HG02973 (cell line): ENCODE data around the gene ZRANB1.
"Not testable (repeated sequence)": the region's sequence is repeated elsewhere in the genome, so short reads cannot be mapped to it uniquely, and the experiment has no call there.

Experiments used
- ATAC-seq: cut with Tn5 transposase; IDR thresholded peaks from one replicate; pipeline ENCODE4 v1.9.1; 2021; ENCODE audit warnings: moderate library complexity; ENCODE audit not compliant: unreplicated experiment

Gene ZRANB1

DNA sequence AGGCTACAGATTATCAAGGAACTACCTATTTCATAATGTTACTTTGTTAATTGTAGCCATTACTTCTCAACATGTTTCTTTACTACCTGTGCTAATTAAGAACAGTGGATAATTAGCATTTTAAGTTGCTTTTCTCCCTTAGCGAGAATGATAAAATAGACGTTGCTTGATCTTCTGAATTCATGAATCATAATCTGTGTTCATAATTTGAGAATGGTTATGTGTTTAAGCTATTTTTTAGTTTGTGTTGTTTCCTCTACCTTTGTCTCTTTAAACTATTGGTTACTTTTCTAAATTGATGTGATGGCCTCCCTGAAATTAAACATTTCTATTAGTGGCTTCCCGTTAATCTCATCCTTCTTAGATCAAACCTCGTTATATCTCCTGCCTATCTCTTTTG is at the start of gene ZRANB1:
ZRANB1 (plus strand) TSS at position 301 of the 400 bp plus-strand sequence. CDS start 371 bp downstream, outside the sequence.
- no peak for ATAC-seq

DNA sequence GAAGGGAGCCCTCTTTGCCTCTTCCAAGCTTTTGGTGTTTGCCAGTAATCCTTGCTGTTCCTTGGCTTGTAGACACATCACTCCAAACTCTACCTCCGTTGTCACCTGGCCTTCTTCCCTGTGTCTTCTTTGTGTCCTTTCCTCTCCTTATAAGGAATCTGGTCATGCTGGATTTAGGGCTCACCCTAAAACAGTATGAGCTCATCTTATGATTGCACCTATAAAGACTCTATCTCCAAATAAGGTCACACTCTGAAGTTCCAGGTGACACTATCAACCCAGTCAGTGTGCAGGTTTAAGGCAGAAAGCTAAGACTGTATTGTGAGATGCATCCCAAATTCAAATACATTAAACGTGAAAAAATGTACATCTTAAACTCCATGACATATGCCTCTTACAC is 49.0 kb upstream of the ZRANB1 start:
- ATAC-seq = no peak

DNA sequence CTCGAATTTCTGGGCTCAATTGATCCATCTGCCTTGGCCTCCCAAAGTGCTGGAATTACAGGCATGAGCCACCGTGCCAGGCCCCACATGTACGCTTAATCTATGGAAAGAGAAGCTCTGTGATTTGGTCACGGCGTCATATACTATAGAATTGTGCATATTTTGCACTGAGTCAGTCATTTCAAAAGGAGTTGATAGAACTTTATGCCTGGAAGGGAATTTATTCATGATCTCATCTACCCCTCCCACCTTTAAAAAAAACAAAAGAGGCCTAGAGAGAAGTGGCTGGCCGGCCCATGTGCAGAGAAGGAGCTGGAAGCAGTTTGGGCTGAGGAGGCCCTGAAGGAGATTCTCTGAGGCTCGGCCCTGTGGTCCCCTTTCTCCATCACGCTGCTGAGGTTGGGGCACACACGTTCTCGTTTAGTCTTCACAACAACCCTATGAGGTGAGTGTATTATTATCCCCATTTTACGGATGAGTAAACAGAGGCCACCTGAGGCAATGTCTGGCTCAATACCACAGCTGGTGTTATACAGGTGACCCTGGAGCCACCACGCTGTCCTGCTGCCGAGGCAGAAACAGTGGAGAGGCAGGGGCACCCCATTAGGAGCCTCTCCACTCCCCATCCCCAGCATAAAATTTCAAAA is 47.2 kb upstream of the ZRANB1 start:
- no peak for ATAC-seq

DNA sequence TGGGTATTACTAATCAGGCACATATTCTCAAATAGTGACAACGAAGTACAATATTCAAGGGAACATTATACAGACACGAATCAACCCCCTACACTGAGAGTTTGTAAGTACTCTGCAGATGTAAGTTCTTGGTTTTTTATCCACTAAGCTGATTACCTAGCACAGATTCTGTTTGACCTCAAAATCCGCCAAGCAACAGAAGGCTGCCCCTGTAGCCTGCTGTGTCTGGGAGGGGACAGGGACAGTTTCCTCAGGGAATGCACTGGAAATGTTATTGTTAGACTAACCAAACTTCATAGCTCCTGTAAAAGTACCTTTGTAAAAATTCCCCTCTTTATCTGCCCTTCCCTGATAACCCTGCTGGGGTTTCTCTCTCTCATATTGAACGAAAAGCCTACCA is 45.2 kb upstream of the ZRANB1 start:
- ATAC-seq = no peak

DNA sequence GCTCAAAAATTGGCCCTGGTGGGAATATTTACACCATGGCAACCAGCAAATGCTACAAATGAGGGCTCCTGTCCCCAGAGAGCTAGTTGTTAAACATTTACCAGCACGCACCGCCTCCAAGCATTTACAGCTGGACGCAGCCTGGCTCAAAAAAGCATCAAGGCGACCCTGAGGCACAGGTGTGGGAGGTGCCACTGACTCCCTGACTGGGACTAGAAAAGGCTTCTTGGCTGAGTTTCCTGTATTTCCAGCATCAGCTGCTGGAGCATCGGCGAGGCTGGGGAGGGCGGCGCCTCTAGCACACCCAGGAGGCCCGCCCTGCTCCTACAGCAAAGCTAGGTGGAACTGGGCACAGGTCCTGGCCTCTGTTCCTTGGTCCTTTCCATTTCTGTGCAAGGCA is 43.5 kb upstream of the ZRANB1 start:
- ATAC-seq = no peak

DNA sequence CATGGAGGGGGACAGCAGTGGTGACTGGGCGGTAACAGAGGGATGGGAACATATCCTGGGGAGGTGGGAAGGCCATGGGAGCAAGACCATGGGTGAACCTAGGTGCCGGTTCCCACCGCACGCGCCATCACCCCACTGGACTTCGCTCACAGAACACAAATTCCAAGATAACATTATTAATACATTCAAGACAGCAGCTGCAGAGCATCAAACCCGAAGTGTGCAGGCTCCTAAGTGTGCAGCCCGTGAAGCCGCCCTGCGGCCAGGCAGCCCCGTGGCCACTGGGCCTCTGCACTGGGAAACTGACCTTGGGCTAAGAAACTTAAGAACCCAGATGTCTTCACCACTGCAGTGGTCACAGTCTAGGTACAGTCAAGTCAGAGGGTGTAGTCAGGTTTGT is 42.8 kb upstream of the ZRANB1 start:
- ATAC-seq = no peak

DNA sequence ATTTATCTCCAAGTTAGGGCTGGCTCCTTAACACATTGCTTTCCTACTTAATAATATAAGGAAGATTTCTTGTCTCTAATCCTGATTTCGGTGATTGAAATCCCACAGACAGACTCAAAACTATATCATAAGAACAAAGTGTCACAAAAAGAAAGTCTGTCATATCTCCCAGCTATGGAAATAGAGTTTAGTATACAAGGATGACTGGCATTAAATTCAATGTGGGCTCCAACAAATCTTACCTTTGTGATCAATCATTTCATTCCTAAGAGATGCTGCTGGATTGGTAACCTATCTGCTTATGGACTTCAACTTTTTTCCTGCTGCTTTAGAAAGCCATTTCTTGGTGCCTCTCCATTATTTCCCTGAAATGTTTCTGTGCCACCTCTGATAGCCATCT is 39.5 kb upstream of the ZRANB1 start:
- no peak for ATAC-seq

DNA sequence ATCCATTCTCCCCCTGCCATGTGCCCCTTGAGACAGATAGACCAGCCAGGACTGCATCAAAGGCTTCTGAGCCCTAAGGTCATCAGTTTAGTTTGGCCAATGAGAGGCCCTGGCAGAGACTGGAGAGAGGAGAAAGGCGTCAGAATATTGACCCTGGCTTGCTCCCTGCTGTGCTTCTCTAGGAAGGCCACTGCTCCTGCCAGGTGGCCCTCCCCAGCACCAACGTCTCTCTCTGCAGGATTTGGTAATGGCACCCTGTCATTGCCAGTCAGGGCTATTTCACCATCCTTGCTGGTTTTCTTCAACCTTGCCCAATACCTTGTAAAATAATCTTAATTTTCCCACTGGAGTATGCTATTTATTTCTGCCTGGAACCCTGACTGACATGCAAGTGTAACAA is 38.8 kb upstream of the ZRANB1 start:
- ATAC-seq = no peak

DNA sequence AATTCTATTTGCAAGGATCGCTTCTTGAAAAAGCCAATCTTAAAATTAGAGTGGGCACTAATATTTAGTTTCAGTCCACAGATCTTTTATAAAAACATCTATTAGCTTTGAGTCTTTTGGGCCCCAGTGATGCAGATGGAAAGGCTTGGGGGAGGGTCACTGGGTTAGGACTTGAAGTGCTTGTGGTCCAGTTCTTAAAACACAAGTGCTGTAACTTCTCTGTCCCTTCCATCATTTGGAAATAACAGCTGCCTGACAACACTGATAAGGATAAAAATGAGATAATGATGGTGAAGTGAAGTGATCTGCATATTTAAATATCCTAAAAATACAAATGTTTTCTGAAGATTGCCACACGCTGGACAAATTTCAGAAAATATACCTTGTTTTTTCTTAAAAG is 37.1 kb upstream of the ZRANB1 start:
- ATAC-seq = no peak

DNA sequence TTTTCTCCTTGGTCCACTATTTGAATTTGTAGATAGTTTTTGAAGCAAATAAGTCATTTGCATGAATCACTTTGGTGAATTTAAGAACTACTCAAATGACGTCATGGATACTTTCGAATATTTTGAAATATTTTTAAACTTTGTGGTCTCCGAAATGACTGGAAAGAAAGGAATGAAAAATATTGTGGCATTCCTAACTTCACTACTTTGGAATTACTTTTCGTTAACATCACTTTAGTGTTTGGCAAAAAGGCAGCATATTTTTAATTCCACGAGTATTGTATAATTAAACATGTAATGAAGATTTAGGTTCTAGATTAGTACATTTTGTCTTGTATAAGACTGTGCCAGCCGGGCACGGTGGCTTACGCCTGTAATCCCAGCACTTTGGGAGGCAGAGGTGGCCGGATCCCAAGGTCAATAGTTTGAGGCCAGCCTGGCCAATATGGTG is 35.3 kb upstream of the ZRANB1 start:
- no peak for ATAC-seq

DNA sequence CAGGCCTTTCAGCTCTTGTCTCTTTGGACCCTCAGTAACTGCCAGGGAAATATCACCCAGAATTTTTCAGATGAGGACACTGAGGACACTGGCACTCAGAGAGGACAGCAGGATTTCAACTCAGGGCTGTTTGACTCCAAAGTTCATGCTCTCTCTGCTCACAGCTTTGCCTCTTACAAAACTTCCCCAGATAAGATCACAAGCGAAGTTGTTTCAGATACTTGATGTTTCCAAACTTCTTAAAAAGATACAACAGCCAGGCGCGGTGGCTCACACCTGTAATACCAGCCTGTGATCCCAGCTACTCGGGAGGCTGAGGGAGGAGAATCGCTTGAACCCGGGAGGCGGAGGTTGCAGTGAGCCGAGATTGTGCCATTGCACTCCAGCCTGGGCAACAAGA is 32.4 kb upstream of the ZRANB1 start:
- ATAC-seq = no peak

DNA sequence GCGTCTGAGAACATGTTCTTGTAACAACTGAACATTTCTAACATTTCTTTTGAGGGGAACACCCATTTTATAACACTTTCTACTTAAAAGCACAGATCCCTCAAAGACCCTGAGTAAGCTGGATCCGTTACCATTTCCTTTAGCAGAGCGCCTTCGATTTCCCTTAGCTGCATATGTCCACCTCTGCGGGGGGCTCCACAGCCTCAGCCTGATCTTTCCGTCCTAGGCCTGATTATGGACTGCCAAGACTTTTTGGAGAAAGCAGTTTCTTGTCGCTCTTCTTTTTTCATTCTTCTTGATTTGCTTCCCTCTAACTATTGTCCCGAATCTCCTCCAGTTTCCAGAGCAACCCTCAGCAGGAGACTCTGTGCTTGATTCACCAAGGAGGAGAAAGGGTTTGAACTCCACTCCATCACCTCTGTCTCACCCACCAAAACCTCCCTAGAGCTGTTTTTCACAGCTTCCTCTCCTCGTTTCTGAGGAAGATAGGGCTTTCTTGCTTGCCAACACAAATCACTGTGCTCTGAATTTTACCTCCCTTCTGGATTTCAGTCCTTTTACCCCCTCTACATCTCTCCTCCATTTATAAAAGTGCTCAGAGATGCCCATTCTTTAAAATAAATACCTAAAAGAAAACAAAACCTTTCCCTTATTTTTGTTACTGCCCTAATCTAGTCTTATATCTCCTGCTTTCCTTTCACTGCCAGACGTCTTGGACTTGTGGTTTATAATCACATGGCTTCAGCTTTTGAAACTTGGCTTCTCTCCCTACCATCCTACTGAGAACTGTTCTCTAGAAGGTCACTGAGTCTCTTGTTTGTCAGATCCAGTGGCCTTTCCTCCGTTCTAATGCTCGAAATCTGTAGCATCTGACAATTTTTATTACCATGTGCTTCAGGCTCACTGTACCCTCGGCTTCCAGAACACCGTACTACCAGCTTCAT is 30.5 kb upstream of the ZRANB1 start:
- ATAC-seq = no peak

DNA sequence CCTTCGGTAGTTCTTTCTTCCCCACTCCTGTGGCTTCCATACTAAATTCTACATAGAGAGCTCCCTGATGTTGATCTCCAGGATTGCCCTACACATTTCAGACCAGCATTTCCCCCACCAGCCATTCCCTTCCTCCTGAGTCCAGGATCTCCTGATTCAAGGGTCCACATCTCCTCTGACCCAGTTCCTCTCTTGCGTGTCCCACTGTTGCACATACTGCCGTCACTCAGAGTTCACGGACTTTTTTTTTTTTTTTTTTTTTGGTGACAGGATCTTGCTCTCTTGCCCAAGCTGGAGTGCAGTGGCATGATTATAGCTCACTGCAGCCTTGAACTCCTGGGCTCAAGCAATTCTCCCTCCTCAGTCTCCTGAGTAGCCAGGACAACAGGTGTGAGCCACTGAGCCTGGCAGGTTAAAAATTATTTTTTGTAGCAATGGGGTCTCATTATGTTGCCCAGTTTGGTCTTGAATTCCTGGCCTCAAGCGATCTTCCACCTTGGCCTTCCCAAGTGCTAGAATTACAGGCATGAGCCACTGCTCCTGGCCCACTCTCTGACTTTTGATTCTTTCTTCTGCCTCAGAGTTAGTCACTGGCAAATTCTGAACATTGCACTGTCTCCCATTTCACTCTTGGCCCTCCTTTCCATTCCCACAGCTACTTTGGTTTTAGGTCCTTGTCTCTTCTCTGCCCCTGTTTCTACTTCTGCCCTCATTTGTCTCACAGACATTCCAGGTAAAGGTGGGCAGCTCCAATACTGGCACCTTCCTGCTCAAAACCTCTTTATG is 29.6 kb upstream of the ZRANB1 start:
- no peak for ATAC-seq

DNA sequence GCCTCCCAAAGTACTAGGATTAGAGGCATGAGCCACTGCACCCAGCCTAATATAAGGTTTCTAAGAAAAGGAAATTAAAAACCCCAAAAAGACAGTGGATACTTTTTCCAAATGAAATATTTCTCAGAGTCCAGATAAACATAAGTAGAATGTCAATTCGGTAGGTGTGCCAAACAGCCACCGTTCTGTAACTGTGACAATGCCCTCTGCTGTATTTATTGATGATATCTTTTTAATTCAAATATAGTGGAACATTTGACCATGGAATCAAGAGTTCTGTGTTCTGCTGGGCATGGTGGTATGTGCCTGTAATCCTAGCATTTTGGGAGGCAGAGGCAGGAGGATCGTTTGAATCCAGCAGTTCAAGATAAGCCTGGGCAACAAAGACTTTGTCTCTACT is 28.8 kb upstream of the ZRANB1 start:
- ATAC-seq = no peak

DNA sequence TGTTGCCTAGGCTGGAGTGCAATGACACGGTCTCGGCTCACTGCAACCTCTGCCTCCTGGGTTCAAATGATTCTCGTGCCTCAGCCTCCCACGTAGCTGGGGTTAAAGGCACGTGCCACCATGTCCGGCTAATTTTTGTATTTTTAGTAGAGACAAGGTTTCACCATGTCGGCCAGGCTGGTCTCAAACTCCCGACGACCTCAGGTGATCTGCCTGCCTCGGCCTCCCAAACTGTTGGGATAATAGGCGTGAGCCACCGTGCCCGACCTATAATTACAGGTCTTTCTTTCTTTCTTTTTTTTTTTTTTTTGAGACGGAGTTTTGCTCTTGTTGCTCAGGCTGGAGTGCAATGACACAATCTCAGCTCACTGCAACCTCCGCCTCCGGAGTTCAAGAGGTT is 27.5 kb upstream of the ZRANB1 start:
- ATAC-seq = not testable (repeated sequence)

DNA sequence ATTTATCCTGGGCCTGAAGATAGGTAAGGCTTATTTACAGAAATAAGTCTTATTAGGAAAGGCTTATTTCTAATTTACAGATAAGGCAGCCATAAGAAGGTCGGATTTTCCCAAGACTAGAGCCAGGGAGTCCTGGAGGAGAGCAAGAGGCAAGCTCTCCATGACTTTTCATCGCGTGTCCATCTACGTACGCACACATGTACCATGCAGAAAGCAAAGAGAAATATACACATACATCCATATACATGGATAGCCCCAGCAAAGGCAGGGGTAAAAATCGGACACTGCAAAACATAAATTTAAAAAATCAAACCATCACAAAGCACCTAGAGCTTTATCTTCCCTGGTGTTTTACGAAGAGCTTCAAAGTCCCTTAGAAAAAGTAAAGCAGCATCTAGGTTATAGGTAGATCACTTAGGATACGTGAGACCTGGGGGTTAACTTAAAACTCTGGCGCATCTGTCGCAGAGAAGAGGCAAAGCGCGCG is 25.8 kb upstream of the ZRANB1 start:
- no peak for ATAC-seq

DNA sequence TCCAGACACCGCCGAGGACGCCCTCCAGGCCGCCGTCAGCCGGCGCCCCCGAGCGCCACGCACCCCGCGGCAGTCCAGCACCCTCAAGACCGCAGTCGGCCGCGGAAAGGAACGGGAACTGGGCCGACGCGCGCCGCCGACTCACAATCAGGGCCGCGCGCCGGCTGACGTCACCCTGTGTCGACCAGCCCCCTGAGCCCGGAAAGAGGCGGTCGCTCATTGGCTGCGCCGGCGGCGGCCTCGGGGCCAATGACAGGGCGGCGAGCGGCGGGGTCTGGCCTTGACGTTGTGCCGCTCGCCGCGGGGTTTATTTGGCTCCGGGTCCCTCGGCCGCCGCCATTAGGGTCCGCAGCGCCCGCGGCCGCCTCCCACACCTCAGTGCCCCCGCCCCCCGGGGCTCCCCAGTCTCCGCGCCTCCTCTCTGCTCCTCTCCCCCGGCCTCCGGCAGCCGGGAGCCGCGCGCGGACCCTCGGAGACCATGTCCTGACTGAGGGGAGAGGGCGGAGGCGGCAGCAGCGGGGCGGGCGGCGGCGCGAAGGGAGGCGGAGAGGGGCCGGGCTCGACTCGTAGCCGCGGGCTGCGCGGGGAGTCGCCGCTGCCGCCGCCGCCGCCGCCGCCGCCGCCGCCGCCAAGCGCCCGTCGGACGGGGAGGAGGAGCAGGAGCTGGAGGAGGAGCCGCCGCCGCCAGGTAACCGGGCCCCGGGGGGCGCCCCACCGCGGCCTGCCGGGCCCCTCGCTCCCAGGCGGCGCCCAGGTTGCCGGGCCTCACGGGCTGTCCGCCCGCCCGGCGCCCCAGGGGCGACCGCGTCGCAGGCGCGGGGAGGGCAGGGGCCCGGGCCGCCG is 25.1 kb upstream of the ZRANB1 start:
- peak; percentile 95 for ATAC-seq

DNA sequence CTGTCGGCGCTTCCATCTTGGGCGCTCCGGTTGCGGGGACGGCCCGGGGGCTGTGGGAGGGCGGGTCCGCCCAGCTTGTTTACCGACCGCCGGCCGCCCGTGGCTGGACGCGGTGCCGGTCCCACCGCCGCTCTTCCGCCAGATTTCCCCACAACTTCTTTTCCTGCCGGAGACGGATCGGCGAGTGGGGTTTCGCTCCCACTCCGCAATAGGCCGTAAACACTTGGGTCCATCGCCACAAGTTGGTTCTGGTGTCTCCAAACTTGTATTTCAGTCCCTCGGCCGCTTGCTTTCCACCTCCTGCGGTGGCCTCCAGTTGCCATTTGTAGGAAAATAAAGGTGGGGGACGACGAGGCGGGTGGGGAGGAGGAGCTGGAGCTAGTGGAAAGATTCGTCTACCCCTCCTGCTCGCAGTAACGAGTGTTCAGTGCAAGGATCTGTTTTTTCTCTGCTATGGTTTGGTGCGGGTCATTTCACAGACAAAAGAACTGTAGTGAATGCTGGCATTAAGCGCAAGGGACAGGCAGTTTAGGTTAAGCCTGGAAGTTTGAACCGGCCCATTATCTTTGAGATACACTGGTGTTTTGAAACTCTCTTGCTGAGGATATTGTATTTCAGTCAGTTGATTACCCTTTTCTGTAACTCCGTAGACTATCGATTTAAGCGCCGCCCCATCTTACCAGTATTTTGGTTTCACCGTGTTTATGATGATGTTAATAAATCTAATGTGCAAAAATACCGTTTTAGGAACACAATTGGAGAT is 24.3 kb upstream of the ZRANB1 start:
- peak; percentile 8 for ATAC-seq

DNA sequence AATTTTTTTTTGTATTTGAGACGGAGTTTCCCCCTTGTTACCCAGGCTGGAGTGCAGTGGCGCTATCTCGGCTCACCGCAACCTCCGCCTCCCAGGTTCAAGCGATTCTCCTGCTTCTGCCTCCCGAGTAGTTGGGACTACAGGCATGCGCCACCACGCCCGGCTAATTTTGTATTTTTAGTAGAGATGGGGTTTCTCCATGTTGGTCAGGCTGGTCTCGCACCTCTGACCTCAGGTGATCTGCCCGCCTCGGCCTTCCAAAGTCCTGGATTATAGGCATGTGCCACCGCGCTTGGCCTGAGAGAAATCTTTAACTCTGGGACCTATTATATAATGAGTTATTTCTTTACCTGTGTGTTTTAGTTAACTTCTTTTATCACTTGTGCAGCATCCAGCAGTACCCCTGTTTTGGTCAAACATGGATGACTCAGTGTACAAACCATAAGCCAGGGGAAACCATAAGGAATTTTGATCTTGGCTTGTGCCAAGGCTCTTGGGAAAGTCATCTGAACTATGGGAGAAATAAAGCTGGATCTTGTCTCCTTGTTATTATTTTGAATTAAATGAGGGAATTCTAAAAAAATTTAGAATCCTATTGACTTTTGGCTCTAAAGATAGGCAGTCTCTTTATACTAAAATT is 23.6 kb upstream of the ZRANB1 start:
- ATAC-seq = no peak
